HG02852 (cell line): Measurements from ENCODE around the gene EHD3.

Experiments used
- ATAC-seq: cut with Tn5 transposase; IDR thresholded peaks from one replicate; pipeline ENCODE4 v1.9.1; 2021; ENCODE audit warnings: mild to moderate bottlenecking, moderate library complexity; ENCODE audit not compliant: unreplicated experiment

Gene EHD3

DNA sequence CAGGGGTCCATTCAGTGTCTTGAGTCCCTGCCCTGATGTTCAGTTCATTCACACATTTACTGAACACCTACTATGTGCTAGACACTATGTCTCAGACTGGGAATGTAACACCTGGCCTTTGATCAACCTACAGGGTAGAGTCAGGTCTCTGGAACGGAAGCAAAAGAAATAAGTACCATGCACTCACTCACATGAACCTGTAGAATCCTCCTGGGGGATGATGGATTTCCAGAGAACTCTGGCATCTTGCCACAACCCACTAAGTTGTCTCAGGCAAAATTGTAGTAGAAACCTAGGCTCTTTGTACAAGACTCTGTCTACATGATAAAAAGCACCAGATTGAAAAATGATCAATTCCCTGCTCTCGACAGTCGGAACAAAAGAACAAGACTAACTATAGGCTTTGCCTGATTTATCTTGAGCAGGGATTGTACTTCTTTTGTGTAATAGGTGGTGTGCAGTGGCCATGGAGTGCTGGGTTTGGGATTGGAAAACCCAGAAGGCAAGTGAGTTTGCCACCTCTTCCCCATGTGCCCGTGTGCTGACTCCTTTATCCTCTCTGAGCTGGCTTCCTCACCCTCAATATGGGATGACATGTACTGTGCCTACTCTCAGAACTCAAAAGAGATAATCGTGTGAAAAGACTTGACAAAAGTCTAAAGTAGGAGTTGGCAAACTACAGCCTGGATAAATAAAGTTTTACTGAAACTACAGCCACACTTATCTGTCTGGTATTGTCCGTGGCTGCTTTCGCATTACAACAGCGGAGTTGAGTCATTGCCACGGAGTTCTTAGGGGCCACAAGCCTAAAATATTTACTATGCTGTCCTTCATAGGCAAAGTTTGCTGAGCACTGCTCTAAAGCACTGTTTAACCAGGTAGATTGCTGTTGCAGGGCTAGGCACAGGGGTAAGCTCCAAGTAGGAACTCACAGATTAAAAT lies 21.0 kb upstream of the EHD3 start:
- ATAC-seq = no peak

DNA sequence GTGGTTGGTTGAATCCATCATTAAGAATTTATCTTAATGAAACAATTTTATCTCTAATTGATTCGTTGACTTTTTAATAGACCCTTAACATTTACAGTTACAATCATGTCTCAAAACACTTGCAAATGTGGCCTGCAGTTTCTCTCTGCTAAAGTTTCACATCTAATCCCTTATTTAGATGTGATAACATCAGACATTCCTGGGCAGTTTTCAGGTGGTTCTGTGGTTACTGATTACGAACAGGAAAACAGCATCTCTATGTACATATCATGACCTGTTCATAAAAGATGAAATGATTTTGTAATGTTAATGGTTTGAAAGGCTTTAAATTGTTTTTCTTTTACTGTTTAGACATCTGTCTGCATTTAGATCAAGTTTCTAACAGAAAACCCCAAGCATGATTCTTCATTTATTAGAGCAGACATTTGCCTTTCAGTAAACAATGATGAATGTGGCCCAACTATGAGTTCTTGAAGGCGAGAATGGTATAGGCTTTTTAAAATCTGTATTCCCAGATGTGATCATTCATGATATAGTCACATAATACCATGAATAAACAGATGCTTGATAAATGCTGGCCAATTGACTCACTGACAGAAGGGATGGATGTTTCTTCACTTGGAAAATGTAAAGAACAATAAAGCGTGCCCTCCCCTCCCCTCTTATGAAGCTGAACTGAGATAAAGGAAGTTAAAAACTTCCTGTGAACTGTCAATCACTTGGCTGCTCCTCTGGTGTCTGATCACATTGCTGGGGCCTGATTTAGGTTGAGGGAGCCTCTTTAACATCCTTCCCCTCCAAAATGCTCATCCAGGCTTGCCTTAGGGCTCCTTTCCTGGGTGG lies 20.1 kb upstream of the EHD3 start:
- ATAC-seq = no peak

DNA sequence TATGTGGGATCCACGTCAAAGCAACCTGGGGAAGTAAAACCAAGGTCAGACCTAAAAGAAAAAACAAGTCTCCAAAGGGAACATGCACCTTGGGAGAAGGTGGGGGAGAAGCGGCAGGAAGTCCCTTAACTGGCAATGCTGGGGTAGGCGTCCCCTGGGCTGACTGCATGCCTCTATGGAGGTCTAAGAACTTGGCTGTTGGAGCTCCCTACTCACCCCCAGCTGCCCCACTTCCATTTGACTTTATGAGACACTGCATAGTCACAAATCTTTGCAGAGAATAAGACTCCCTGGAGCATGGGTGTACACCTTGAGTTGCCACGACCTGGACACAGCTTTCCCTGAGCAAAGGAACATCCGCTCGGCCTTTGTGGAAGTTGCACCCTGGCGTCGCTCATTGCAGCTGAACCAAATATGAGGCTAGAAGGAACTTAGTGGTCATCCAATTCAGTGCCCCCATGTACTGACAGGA lies 19.5 kb upstream of the EHD3 start:
- ATAC-seq = no peak

DNA sequence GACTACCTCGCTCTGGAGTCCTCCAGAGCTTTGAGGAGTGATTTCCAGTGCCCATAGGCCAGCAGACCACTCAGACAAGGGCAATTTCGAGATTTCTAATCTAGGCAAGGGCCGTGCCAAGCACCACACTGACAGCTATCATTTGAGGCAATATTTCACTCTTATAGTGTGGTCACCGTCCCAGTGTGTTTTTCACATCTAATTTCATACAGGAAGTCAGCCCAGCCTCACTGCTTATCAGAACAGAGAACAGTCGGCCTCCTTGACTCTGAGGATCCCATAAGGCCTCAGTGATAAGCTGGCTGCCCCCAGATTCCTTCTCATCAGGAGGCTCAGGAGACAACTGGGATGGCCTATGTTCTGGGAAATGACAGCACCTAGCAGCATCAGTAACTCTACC lies 17.2 kb upstream of the EHD3 start:
- ATAC-seq = peak; percentile 47

DNA sequence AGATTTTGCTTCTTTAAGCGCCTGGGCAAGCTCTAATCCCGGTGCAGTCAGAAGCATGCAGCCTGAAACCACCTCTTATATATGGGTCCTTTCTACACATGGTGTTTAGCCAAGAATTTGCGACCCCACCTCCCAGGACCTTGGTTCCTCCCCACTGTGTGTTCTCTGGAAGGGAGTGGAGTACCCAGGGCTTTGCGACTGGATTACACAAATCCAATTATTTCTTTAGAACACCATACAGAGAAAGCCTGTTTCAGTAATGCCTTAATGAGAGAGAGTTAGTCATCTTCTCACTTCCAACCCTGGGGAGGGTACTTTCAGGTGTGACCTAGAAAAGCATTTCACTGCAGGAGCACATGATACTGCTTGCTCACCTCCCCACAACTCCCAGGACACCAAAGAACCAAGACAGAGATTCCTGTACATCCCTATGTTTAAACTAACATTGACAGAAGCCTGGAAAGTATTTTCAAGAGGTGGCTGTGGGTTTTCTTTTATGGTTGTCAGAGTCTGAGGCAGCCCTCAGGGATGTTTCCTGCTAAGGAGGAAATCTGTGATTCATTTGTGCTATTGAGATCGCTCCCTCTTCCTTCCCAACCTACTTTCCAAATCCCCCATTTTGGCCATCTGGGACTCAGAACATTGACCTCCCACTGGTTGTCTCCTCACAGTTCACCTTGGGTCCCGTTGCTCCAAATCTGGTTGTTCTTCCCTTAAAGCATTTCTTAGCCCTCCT lies 16.3 kb upstream of the EHD3 start, which contains the start of gene CAPN14:
CAPN14 (minus strand) TSS at position 51 of the 736 bp plus-strand sequence. CDS start 12,068 bp downstream, outside the sequence.
- ATAC-seq = no peak

DNA sequence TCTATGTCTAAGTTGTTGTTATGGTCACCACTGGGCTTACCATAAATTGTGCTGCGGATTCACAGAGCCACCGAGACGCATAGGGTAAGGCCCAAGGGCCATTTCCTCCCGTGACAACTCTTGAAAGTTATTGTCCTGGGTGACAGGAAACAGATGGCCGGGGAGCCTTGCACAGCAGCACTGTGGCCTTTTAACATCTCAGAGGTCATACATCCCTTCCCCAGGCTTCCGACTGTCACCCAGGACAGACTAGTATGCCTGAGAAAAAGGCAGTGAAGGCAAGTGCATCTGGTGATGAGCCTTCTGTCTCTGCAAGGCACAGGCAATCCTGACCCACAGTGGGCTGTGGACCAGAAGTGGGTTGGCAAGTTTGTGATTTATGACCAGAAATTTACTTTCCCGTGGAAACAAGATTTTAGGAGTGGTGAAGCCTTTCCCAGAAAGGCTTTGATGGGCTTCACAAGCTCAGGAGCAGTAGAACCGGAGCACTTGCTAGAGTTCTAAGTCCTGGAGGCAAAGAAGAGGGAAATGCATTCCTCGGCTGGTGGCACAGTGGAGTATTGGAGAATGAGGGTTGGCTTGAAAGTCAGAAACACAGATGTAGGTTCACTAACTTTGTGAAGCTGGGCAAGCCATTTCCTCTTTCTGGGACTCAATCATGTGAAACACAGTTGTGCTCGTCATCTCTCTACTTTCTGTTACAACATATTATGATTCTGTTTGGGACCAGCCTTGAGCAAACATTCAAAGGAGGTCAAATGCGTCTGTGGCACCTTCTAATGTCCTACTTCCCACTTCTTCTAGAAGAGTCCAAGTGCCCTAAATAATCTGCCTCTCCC lies 14.6 kb upstream of the EHD3 start:
- peak; percentile 74 for ATAC-seq

DNA sequence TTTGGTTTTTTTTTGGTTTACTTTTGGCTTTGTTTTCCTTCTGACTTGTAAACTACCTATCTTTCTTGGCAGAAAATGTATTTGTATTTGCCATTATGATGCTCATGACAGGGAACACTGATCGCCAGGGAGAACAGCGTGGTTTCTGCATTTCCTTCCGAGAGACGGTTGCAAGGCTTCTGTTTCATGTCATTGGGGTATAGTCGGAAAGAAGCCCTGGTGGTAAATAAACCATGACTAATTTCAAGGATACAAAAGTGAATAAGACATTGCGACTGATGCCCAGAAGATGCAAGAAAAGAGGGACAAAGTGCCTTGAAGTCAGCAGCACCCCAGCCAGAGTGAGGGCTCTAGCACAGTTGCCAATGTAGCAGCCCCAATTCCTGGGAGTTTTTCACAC lies 12.4 kb upstream of the EHD3 start:
- no peak for ATAC-seq

DNA sequence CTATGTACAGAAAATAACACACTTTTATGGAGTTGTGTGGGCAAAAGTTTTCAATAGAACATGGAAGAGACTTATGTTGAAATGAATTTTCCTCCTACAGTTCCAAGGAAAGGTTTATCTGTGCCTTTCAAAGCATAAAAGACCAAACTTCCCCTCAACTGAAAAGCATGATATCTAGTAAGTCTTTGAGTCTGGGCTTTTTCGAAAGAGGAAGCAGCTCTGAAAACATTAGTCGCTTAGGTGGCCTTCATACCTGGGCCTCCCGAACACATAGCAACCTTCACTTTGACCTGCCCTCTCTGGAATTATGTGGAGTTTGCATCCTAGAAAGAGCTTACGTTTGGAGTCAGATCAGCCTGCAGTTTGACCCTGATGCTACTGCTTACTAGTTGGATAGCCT lies 11.9 kb upstream of the EHD3 start:
- no peak for ATAC-seq

DNA sequence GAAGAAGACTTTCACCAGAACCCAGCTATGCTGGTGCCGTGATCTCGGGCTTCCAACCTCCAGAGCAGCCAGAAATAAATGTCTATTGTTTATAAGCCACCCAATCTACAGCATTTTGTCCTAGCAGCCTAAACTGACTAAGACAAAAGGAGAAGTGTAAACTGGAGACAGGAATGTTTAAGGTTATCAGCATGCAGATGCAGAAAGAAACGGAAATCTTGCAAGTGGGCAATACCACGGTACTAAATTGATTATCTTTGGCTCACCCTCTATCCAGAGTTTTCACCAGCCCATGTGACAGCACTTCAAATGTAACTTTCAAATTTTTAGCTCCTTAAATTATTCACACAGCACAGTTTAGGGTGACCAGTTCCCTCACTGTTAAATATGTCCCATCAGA lies 10.9 kb upstream of the EHD3 start:
- ATAC-seq = no peak

DNA sequence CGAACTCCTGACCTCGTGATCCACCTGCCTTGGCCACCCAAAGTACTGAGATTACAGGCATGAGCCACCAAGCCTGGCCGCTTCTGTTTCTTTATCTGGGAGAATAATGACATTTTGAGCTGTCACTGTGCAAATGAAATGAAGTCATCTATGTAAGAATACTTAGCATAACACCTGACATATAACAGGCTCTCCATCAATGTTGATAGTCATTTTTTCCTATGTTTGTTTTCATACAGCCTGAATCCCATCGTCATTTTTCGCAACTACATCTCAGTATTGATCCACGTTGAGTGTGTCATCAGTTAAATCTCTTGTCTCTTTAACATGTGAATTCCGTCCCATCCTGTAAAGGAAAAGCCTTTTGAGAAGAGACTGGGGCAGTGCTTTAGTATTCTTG lies 10.2 kb upstream of the EHD3 start:
- no peak for ATAC-seq

DNA sequence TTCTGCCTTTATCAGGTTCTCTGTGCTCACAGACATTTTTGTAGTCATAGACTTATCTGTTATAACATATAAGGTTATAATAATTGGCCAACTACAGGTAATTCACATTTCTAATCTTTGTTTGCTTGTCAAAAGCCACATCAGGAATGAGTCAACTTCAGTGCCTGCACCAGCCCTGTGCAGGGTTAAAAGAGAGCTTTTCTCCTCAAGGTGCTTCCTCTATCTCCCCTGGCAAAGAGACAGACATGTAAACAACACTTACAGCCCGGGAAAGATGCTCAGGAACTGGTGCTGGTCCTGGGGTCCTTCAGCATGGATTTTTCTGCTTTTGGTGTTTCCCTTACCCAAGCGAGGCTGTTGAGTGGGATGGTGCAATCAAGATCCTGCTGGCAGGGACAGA lies 7.7 kb upstream of the EHD3 start:
- ATAC-seq = no peak

DNA sequence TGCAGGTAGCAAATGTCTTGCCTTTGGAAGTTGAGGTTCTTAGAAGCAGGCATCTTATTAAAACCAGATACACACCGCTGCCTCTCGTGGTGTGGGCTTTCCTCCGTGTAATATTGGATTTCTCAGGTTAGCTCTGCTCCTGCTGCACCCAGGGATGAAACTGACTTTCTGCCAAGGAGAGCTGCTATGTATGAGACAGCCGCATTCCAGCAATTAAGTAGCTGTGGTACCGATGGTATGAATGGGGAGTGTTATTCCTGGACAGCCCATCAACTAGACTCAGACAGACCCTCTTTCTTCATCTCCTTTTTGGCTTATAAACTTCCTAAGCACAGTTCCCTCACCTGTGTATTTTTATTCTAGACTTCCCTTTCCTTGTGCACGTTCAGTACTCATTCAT lies 6.8 kb upstream of the EHD3 start:
- ATAC-seq = no peak

DNA sequence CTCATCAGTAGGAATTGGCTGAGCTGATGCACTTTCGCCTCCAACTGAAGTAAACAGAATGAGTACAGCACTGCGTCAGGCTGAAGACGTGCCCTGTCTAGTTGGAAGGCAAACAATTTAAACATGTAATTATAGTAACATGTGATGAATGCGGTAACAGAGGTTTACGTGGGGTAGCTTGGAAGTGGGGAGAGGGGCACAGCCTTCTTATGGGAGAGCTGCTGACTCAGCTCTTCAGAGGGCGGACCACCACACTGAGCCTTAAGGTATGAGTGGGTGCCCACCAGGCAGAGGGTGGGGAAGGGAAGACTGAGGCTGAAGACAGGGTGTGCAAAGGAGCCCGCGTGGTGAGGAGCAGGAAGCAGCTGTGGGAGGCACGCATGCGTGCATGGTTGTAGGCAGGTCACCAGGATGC lies 6.2 kb upstream of the EHD3 start:
- no peak for ATAC-seq

DNA sequence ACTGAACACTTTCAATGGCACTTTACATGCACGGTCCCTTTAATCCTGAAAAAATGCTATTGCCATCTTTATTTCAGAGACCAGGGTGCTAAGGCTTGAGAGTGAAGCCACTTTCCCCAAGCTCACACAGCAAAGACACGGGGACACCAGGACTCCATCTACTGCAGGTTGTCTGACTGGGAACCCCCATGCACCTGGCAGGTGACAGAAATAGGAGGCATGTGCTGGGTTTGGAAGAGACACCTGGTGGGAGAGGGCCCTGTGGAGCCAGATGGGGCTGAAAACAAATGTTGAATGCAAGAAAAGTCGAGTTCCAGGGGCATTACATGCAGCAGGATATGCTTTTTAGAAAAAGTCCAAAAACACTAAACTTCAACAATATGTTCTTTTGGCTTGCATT lies 5.2 kb upstream of the EHD3 start:
- no peak for ATAC-seq

DNA sequence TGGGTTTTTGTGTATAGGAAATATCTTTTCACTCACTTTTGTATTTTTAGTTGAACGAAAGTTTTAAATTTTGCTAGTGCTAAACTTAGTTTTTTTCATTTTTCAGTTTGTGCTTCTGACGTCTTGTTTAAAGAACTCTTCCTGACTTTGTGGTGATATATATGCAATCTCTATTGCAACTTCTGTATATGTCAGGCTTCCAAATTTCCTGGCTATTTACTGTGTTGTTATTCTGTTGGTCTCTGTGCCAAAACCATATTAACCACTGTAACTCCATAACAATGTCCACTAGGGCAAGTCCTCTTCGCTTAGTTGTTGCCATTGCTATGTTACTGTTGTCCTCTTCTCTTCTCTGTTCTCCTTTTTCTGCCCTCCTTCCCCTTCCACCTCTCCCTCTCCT lies 3.2 kb upstream of the EHD3 start:
- ATAC-seq = no peak

DNA sequence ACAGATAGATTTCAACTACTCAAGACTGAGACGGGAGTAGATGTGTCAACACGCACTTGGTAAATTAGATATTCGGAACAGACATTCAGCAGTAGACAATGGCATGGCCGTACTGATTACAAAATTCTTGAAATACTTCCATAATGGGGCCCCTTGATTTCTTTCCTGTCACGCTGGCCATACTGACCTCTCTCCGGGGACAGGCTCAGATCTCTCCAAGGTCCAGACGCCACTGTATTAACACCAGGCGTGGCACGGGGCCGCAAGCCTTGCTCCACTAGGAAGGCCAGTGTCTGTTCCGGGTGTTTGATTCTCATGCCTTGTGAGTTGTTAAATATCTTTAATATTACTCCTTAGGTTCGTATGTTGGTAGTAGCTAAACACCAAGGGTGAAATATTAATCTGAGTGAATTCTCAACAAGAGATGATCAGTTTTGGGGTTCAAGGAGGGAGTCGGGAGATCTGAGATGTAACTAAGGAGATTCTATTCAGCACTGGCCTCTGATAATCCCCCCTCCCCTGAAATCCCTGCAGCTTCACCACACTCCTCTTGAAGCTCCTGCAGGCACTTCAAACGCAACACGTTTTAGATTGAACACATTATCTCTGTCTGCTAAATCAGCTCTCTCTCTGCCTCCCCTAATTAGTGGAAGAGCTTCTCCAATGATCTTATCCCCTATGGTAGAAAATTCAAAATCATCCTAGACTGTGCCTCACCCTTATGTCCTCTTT lies 2.2 kb upstream of the EHD3 start:
- no peak for ATAC-seq

DNA sequence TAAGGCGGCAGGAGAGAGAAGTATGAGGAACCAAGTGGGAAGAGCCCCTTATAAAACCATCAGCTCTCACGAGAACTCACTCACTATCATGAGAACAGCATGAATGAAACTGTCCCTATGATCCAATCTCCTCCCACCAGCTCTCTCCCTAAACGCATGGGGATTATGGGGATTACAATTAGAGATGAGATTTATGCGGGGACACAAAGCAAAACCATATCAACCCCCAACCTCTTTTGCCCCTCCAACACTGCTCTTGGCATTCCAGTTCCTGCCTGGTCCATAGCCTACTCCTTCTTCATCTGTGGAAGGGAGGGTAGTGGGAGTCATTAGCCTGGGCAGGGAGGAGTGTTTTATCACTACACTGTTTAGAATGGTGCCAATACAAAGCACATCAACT lies 1.4 kb upstream of the EHD3 start:
- ATAC-seq = no peak

DNA sequence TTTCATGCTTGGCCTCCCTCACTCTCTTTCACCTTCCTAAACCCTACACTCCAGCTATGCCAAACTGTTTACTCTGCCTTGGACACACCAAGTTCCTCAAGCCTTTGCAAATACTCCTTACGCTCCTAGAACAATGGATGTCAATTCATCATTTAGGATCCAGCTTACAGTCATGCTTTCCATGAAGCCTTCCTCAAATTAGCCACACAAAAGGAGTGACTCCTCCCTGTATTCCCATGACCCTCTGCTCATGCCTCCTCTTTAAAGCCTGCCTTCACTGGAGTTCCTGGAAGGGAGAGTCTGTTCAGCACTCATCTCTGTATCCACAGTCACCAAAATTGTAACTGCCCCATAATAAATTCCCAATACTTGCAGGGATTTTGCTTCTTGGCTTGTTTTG lies 721 bp upstream of the EHD3 start:
- ATAC-seq = no peak

DNA sequence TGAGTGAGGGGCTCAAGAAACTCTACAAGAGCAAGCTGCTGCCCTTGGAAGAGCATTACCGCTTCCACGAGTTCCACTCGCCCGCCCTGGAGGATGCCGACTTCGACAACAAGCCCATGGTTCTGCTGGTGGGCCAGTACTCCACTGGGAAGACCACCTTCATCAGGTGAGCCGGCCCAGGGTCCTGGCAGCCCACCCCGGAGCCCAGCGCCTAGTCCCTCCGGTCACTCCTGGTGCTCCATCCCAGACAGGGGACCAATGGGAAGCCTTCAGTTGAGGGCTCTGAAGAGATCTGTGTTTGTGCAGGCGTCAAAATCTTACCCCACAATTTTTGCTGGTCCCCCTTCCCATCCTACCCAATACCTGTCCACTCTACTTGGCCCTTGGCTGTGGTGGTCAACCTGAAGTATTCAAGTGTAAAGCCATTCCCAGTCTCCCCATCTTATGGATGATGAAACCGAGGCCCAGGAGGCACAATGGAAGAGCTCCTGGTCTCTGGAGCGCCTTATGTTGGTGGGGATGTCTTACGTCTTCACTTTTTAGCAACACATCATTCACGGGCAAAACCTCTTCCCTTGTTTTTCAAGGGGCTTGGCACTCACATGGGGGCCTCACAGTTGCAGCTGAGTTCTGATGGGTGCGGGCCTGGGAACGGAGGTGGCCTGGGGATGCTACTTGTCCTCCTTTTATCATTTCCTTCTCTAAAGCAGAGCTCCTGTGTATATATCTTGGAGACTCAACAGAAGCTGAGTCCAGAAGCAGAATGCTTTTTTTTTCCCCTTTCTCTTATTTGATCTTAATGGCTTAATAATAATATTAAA lies 941 bp downstream of the EHD3 start:
- ATAC-seq = no peak
